ENCODE results near the gene PIK3CB. TPM values are rescaled to one million over a fixed set of nuclear protein-coding genes. Genes with fewer than 3 reads are reported as not detected.

PIK3CB gene
- total RNA-seq, 1 experiment from 2014 or later, result 35.6 TPM

GRCh38 chr3:138875096-138875753, 40.5 kb upstream of the PIK3CB start:
- Histone ChIP-seq H3K9me3 (ENCODE audit: control insufficient read depth, low read depth, low read length) (no peaks in the 10 kb centered on the region), H2BK5ac (ENCODE audit: insufficient read length, low read length) (no peak overlapping the region), H2AFZ (ENCODE audit: low read length) (no peak overlapping the region), H4K91ac (ENCODE audit: insufficient read length, low read depth, low read length) (no peak overlapping the region), H3K27me3 (ENCODE audit: insufficient read depth, low read length) (no peaks in the 10 kb centered on the region), H3K56ac (ENCODE audit: insufficient read length, low read depth, low read length) (no peak overlapping the region), H3K79me2 (ENCODE audit: insufficient read depth, low read length) (no peaks in the 10 kb centered on the region), H2BK120ac (ENCODE audit: low read depth, low read length, poor library complexity, severe bottlenecking) (no peak overlapping the region), H3K14ac (ENCODE audit: insufficient read depth, low read length) (no peak overlapping the region), H2BK20ac (ENCODE audit: low read depth, low read length, poor library complexity, severe bottlenecking) (no peak overlapping the region), H2AK5ac (ENCODE audit: insufficient read length, low read length) (no peak overlapping the region), H3K4me2 (ENCODE audit: insufficient read depth, insufficient read length, low read length) (no peak overlapping the region), H2BK12ac (ENCODE audit: insufficient read length, low read depth, low read length) (no peak overlapping the region), H2BK15ac (ENCODE audit: low read depth, low read length) (no peak overlapping the region), H3K4me1 (ENCODE audit: insufficient read depth, low read length) (no peaks in the 10 kb centered on the region), H3T11ph (ENCODE audit: low read length) (no peak overlapping the region), H3K18ac (ENCODE audit: insufficient read length, low read depth, low read length) (no peak overlapping the region), H3K9ac (ENCODE audit: extremely low read depth, insufficient read length, low read length) (no peak overlapping the region), H3K23me2 (ENCODE audit: insufficient read length, low read depth, low read length, poor library complexity, severe bottlenecking) (no peaks in the 10 kb centered on the region), H3K4ac (ENCODE audit: low read depth, low read length) (no peak overlapping the region), H3K27ac (ENCODE audit: insufficient read length, low read depth, low read length) (no peak overlapping the region), H3K79me1 (ENCODE audit: insufficient read depth, low read depth, low read length, poor library complexity, severe bottlenecking) (no peaks in the 10 kb centered on the region), H4K20me1 (ENCODE audit: control insufficient read depth, insufficient read depth, insufficient read length) (no peaks in the 10 kb centered on the region), H3K23ac (ENCODE audit: insufficient read length, low read depth, low read length) (no peak overlapping the region), H4K5ac (ENCODE audit: insufficient read length, low read depth, low read length) (no peak overlapping the region), H4K8ac (replicated peaks; ENCODE audit: insufficient read length, low read depth, low read length) (no peak overlapping the region)
- WGBS (ENCODE audit: extremely low coverage, insufficient read length, low lambda C conversion rate), result no CpG with 5 or more reads among the region's 6 CpGs
- Mint-ChIP-seq H3K4me3 (no peak overlapping the region), H3K9me3 (peaks cover 0 to 8% of the 10 kb centered on the region in 2 experiments; a peak in 3 of 5 replicates), H3K27me3 (ENCODE audit: low read depth) (peaks cover 3% of the 10 kb centered on the region), H3K27ac (peak overlapping the region in 1 of 3 experiments; percentile 36; a peak in 1 of 7 replicates), H3K36me3 (ENCODE audit: insufficient read depth in 1 of 3, low read depth in 3 of 3) (peaks cover 0 to 4% (median 0%) of the 10 kb centered on the region in 3 experiments; a peak in 1 of 7 replicates), H3K4me1 (peaks cover 7 to 8% of the 10 kb centered on the region in 2 experiments)
- TF ChIP-seq CTCF (conservative IDR thresholded peaks at IDR 0.05), result no peak
- DNase-seq, result no peak
